Breast epithelium (tissue), 4 donors: ENCODE results near the gene NR6A1. TPM values are rescaled to one million over a fixed set of nuclear protein-coding genes. Genes with fewer than 3 reads are reported as not detected.

Source experiments
- DNase-seq, 2 donors: peaks; one replicate each; pipeline ENCODE4 v3.0.0-alpha.2; 2019; ENCODE audit warnings: low spot score in 2 of 2
- H3K27ac ChIP-seq, 2 donors: fragments of 200-600 bp; sonication (generic) in 1 of 2; one replicate each; pipeline ENCODE4 v1.5.1; 2016 to 2019; ENCODE audit warnings: mild to moderate bottlenecking in 1 of 2
- H3K27me3 ChIP-seq, 2 donors: fragments of 200-600 bp; sonication (generic) in 1 of 2; one replicate each; pipeline versions ENCODE4 v1.5.1 to v1.6.0; 2017 to 2019; ENCODE audit warnings: control low read depth in 1 of 2, mild to moderate bottlenecking in 1 of 2
- H3K36me3 ChIP-seq: fragments of 200-600 bp; one replicate; pipeline ENCODE4 v1.5.1; 2019
- H3K4me1 ChIP-seq, 2 donors: fragments of 200-600 bp; sonication (generic); one replicate each; pipeline ENCODE4 v1.5.1; 2016 to 2019; ENCODE audit warnings: control low read depth in 1 of 2
- H3K4me3 ChIP-seq, 3 donors: fragments of 200-600 bp; sonication (generic); 1 replicate in 2 of 3; 2 replicates in 1 of 3; pipeline ENCODE4 v1.5.1; 2016 to 2019; ENCODE audit warnings: mild to moderate bottlenecking in 3 of 3, moderate library complexity in 2 of 3
- H3K9me3 ChIP-seq, 2 donors: fragments of 200-600 bp; sonication (generic) in 1 of 2; one replicate each; pipeline ENCODE4 v1.5.1; 2016 to 2019; ENCODE audit warnings: control low read depth in 1 of 2
- POLR2A ChIP-seq: fragments of 450-650 bp; IDR thresholded peaks from one replicate; pipeline ENCODE4 v1.6.1; 2016; ENCODE audit warnings: antibody characterized with exemption, mild to moderate bottlenecking, moderate library complexity
- POLR2AphosphoS5 ChIP-seq, 3 donors: sonication (generic); formaldehyde crosslinking; IDR thresholded peaks; one replicate each; pipeline ENCODE4 v1.6.1; 2017; ENCODE audit warnings: antibody characterized with exemption in 3 of 3
- intact Hi-C: fragments of 100-400 bp; cut with DNase I; formaldehyde crosslinking; loops from one replicate; pipeline ENCODE4 v1.15.1; 2023; ENCODE audit warnings: low total_unique reads
- total RNA-seq, 3 donors: library from RNA; depleted of rRNA; stranded (reverse); fragments of >200 nt; gene quantifications; one replicate each; pipeline ENCODE4 v1.1.0, GENCODE V29; 2016
- TF ChIP-seq, protein P1 (sequence below), 3 donors: fragments of 450-650 bp; IDR thresholded peaks; one replicate each; pipeline ENCODE4 v1.5.1; 2016 to 2017; ENCODE audit warnings: antibody characterized with exemption in 3 of 3, mild to moderate bottlenecking in 3 of 3, moderate library complexity in 3 of 3

NR6A1 gene
- total RNA-seq, 3 donors from 2014 or later = 1.3 to 5.3 (median 3.9) TPM

DNA sequence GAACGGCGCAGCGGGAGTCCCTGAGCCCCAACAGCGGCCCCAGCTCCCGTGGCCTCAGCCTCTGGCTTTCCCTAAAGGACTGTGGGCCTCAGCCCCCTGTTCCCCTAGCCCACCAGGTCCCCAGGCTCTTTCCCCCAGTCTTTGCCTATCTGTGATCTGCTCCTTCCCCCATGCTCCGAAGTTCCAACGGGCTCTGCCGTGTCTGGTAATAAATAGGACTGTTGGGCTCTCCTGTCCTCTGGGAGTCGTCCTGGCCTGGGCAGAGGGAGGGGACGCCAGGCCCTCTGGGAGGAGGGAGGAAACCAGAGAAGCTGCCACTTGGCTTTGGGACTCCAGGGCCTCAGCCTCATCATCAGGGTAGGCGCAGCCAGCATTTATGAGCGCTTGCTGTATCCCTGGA lies 292.8 kb downstream of the NR6A1 start:
- no peak for DNase-seq
- no peaks in the 10 kb centered on the region for H3K9me3 ChIP-seq
- no peak for TF ChIP-seq POLR2A
- peaks cover 0 to 72% of the 10 kb centered on the region in 2 donors for H3K27me3 ChIP-seq
- no peak overlapping the region for H3K27ac ChIP-seq
- H3K4me1 ChIP-seq = peaks cover 0 to 7% of the 10 kb centered on the region in 2 donors
- intact Hi-C loops = no loop called here
- H3K36me3 ChIP-seq = no peaks in the 10 kb centered on the region
- H3K4me3 ChIP-seq = no peak overlapping the region

DNA sequence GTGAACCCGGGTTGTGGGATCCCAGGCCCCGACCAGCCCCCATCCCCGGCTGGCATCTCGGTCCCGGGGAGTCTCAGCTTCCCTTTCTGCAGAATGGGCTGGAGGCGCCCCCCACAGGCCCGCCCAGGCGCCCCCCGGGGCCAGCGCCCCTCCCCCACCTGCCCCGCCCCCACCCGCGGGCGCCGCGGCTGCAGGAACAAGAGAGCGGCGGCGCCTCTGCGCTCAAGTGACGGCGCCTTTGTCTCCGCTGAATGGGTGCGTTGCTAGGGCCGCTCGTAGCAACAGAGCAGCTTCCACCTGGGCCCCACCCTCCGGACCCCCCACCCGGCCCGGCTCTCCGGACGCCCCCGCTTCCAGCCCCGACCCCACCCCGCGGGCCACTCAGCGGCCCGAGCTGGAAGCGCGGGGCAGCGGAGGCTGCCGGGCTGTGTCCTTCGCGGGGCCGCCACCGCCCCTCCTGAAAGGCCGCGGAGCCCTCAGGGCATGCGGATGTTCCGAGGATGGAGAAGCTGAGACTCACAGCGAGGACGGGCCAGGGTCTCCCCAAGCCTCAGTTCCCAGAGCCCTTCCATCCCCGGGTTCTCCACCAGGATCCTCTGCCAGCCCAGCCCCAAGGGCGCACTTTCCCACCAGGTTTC lies 293.3 kb downstream of the NR6A1 start:
- Histone ChIP-seq H3K9me3 (no peaks in the 10 kb centered on the region), H3K36me3 (no peaks in the 10 kb centered on the region), H3K4me3 (peak overlapping the region in 2 of 3 donors; percentile 36 to 56), H3K27ac (no peak overlapping the region), H3K27me3 (peaks cover 0 to 70% of the 10 kb centered on the region in 2 donors), H3K4me1 (peaks cover 0 to 7% of the 10 kb centered on the region in 2 donors)
- intact Hi-C loops = no loop called here
- TF ChIP-seq POLR2A (no peak), POLR2AphosphoS5 (IDR thresholded peaks at IDR 0.05) (no peak)
- TF ChIP-seq, protein P1, sequence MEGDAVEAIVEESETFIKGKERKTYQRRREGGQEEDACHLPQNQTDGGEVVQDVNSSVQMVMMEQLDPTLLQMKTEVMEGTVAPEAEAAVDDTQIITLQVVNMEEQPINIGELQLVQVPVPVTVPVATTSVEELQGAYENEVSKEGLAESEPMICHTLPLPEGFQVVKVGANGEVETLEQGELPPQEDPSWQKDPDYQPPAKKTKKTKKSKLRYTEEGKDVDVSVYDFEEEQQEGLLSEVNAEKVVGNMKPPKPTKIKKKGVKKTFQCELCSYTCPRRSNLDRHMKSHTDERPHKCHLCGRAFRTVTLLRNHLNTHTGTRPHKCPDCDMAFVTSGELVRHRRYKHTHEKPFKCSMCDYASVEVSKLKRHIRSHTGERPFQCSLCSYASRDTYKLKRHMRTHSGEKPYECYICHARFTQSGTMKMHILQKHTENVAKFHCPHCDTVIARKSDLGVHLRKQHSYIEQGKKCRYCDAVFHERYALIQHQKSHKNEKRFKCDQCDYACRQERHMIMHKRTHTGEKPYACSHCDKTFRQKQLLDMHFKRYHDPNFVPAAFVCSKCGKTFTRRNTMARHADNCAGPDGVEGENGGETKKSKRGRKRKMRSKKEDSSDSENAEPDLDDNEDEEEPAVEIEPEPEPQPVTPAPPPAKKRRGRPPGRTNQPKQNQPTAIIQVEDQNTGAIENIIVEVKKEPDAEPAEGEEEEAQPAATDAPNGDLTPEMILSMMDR (IDR thresholded peaks at IDR 0.05) = no peak
- DNase-seq = no peak

DNA sequence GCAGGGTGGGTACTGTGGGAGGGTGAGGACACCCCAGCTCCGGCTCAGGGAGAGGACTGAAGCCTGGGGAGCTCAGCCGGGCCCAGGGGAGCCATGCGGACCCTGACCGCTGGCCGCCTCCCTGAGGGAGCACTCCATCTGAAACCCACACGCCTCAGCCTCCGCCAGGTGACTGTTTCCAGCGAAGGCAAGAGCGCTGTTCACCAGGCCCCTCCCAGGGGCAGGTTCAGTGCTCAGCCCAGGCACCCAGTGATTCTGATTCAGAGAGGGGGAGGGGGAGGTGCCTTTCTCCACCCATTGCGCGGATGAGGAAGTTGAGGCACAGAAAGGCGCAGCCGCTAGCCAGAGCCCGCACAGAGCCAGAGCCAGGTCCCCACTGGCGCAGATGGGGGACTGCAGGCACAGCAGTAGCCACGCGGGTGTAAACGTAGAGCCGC lies 293.9 kb downstream of the NR6A1 start:
- TF ChIP-seq, protein P1 (IDR thresholded peaks at IDR 0.05) = no peak
- TF ChIP-seq POLR2AphosphoS5 (IDR thresholded peaks at IDR 0.05) = no peak
- TF ChIP-seq POLR2A = no peak
- H3K36me3 ChIP-seq = no peaks in the 10 kb centered on the region
- peak overlapping the region in 2 of 3 donors; percentile 36 to 56 for H3K4me3 ChIP-seq
- H3K4me1 ChIP-seq = peaks cover 0 to 7% of the 10 kb centered on the region in 2 donors
- H3K9me3 ChIP-seq = no peaks in the 10 kb centered on the region
- no peak overlapping the region for H3K27ac ChIP-seq
- H3K27me3 ChIP-seq = peaks cover 0 to 65% of the 10 kb centered on the region in 2 donors
- intact Hi-C loops = no loop called here
- DNase-seq = no peak

DNA sequence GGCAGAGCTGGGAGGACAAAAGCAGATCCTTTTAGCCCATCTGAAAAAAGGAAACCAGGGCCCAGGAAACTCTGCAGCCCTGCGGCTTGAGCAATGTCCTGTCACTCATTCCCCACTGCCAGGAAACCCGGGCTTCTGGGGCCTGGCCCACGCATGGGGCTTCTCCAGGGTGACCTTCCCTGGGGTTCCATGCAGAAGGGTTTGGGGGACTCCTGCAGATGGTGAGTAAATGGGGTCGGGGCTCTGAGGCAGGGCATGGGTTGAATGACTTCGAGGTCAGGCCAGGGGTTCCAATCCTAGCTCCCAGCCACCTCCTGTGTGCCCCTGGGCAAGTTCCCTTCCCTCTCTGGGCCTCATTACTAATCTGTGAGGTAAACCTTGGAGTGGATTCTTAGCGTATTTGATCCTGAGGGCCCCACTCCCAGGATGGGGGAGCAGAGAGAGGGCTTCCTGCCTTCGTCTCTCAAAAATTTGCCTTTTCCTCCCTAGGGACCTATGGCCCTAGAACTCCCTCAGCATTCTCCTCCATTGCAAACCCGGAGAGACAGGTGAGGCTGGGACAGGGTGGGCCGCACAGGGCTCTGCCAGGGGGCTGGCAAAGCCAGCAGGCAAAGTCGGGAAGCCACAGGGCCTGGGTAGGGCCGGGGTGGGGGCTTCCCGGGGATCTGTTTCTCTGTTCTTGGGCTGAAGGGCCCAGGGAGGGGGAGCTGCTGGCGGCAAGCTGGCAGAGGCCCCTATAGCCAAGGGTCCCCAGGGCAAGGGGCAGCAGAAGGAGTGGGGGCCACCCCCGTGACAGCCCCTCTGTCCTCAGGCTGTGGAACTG lies 295.0 kb downstream of the NR6A1 start:
- TF ChIP-seq, protein P1 (IDR thresholded peaks at IDR 0.05) = no peak
- TF ChIP-seq POLR2AphosphoS5 (IDR thresholded peaks at IDR 0.05) (no peak), POLR2A (no peak)
- Histone ChIP-seq H3K27me3 (peaks cover 0 to 61% of the 10 kb centered on the region in 2 donors), H3K4me1 (peaks cover 0 to 7% of the 10 kb centered on the region in 2 donors), H3K36me3 (no peaks in the 10 kb centered on the region), H3K27ac (no peak overlapping the region), H3K9me3 (no peaks in the 10 kb centered on the region), H3K4me3 (no peak overlapping the region)
- DNase-seq = no peak
- intact Hi-C loops = no loop called here

DNA sequence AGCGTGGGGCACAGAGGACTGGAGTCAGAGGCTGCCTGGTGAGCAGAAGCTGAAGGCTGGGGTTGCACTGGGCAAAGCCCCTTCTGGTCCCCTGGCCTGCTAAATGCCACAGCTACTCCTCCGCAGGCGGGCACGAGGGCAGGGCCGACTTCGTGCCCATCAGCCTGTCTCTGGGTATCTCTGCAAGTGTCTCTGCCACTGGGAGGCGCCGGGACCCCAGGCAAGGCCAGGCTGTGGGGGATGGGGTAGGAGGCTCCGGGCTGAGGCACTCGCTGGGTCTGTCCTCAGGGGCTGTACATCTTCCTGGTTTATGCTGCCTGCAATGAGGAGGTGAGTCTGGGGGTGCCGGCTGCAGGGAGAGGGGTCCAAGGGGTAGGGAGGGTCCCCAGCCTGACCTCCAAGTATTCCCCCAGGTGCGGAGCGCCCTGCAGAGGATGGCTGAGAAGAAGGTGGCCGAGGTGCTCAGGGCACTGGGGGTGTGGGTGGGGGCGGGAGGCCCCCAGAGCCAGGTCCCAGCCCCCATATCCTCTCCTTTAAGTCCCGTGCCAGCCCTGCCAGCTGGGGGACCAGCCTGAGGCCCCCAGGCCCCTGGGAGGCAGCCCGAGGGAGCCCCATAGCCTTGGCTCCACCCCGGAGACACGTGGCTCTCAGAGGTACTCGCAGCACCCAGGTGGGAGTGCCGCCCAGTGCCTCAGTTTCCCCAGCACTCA lies 295.8 kb downstream of the NR6A1 start:
- peaks cover 0 to 7% of the 10 kb centered on the region in 2 donors for H3K4me1 ChIP-seq
- H3K9me3 ChIP-seq = no peaks in the 10 kb centered on the region
- TF ChIP-seq POLR2A (no peak), POLR2AphosphoS5 (IDR thresholded peaks at IDR 0.05) (no peak)
- TF ChIP-seq, protein P1 (IDR thresholded peaks at IDR 0.05) = no peak
- no peak overlapping the region for H3K27ac ChIP-seq
- DNase-seq = no peak
- no peak overlapping the region for H3K4me3 ChIP-seq
- peaks cover 0 to 53% of the 10 kb centered on the region in 2 donors for H3K27me3 ChIP-seq
- no peaks in the 10 kb centered on the region for H3K36me3 ChIP-seq
- intact Hi-C loops = no loop called here
